Right renal cortex interstitium (tissue), 3 donors: Measurements from ENCODE around the gene CSGALNACT2. TPM values are rescaled to one million over a fixed set of nuclear protein-coding genes. Genes with fewer than 3 reads are reported as not detected.

Experiments
- DNase-seq, 3 donors: peaks; one replicate each; pipeline ENCODE4 v3.0.0-alpha.2; 2013; ENCODE audit warnings: low read depth in 3 of 3, low spot score in 2 of 3
- polyA plus RNA-seq, 3 donors: library from polyadenylated mRNA; unstranded; fragments of 120-200 nt; gene quantifications; one replicate each; pipeline ENCODE4 v1.2.1, GENCODE V29; 2013; ENCODE audit not compliant: insufficient read length in 3 of 3

CSGALNACT2 gene
- polyA plus RNA-seq, 3 donors: 18.4 to 20.6 (median 18.8) TPM

DNA sequence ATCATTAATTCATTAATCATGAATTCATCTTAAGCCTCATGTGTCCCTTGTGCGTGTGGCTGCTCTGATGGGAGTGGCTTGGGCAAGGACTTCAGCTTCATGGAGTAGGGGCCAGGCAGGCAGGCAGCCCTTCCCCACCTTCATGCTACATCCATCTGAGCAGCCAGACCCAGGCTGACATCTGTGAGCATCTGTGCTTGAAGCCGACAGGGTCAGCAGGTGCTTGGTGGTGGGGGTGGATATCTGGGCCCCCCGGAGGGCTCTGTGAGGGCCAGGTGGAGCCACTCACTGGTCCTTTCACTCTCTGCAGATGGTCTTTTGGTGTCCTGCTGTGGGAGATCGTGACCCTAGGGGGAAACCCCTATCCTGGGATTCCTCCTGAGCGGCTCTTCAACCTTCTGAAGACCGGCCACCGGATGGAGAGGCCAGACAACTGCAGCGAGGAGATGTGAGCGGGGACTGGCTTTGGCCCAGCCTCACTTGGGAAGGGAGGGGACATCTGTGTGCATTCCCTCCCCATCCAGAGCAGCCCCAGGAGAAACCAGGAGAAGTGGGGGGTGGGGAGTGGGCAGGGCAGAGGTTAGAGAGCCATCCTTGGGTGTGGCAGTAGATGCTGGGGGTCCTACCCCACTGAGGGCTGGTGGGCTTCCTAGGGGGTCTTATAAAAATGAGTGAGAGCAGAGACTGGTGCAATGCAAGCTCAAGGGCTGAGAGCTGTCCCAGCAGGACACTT lies 14.7 kb upstream of the CSGALNACT2 start:
- no peak for DNase-seq

DNA sequence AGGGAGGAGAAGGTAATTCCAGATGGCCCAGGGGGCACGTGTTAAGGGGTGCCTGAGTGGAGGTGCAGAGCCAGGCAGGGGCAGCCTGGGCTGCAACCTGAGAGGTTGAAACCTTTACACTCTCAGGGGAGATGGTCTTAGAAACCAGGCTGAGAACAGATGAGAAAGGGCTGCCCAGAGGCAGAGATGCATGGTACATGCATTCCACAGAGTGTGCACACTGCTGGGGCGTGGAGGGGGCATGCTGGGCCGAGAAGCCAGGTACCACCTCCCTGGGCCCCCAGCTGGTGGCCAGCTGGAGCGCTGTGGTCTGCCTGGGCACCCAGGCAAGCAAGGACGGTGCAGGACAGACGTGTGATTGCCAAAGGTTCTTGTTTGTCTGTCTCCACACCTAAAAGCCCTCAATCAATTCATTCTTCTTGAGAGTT lies 14.1 kb upstream of the CSGALNACT2 start:
- no peak for DNase-seq

DNA sequence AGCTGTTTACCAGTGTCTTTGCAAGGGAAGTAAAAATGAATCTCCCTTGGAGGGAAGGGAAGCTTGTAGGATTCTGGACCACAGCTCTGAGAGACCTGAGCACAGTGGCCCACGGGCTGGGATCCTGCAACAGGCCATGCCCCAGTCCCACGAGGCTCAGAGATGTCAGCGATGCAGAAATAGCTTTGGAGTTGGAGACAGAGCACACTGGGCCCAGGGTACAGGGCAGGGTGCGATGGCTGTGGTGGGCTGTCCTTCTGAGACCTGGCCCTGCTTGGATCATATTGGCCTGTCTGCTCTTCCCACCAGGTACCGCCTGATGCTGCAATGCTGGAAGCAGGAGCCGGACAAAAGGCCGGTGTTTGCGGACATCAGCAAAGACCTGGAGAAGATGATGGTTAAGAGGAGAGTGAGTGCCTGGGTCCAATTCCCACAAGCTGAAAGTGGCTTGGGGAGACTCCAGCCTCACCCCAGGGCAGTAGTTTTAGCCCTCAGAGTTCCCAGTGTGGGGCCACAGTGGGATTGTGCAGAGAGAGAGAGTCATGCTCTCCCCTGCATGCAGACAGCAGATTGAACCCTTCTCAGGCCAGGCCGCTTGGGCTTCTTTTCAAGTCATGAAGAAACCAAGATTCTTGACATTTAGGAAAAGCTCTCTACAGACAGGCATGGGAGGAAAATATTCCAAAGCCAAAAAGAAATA lies 13.5 kb upstream of the CSGALNACT2 start:
- DNase-seq: no peak

DNA sequence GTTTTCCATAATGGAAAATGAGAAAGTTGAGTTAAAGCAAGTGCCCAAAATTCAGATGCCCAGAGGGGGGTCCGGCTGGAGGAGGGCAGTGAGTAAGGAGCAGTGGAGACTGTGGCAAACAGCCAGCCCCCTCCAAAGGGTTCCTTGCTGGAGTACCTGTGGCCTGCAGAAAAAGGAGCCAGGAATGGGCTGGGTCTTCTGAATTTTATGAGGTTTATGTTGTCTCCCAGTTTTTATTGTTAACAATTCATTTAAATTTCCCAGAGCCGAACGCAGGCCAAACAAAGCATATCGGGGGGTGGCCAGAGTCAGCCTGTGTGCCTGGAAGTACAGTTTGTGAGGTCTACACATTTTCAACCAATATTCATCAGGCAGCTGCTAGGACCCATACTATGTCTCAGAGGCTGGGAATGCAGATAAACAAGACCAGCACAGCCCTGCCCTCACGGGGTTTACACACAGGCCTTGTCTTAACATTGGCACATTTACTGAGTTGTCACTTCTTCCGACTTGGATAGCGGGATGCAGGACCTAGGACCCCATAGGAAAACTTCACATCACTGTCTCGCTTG lies 12.9 kb upstream of the CSGALNACT2 start:
- no peak for DNase-seq

DNA sequence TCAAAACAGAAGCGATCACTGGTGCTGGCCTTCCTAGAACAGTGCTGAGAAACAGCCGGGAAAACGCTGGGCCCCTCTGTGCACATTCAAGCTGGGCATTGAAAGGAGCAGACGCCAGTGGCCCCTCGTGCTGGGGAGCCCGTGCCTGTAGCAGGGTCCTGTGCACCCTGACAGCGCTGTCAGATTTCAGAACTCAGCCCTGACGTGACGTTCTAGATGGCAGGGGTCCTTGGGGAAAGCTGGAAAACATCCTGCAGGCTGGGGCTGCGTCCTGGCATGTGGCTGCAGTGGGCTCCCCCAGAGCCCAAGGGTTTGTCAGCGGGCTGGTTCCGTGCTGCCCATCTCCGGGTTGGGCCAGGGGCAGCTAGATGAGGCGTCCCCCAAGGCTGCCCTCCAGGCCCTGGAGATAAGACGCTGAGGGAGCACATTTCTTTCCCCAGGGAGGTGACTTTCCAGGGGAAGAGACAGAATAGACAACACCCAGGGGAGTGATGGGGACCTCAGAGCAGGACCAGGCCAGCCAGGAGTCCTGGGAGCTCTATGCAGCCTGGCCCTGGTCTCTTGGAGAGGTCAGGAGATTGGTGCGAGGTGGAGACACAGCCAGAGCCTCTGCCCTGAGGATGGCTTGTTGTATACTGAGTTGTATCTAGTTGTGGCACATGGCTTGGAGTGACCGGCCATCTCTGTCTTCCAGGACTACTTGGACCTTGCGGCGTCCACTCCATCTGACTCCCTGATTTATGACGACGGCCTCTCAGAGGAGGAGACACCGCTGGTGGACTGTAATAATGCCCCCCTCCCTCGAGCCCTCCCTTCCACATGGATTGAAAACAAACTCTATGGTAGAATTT lies 12.1 kb upstream of the CSGALNACT2 start:
- no peak for DNase-seq

DNA sequence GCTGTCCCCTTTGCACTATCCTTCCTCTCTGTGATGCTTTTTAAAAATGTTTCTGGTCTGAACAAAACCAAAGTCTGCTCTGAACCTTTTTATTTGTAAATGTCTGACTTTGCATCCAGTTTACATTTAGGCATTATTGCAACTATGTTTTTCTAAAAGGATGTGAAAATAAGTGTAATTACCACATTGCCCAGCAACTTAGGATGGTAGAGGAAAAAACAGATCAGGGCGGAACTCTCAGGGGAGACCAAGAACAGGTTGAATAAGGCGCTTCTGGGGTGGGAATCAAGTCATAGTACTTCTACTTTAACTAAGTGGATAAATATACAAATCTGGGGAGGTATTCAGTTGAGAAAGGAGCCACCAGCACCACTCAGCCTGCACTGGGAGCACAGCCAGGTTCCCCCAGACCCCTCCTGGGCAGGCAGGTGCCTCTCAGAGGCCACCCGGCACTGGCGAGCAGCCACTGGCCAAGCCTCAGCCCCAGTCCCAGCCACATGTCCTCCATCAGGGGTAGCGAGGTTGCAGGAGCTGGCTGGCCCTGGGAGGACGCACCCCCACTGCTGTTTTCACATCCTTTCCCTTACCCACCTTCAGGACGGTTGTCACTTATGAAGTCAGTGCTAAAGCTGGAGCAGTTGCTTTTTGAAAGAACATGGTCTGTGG lies 11.4 kb upstream of the CSGALNACT2 start:
- DNase-seq: no peak

DNA sequence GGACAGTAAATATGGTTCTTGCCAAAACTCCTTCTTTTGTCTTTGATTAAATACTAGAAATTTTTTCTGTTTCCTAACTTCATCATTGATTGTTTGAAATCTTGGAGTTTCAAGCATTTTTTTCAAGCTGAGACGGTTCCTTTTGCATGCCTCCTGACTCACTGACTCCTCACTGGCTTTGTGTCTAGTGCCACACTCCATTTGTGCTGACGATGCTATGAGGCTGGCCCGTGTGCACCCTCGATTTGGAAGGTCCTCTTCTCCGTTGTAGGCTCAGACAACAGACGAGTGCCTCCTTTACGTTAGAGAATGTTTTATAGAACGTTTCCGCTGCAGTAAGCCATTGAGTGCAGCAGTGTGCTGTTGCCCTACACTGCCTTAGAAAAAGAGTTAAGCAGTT lies 10.8 kb upstream of the CSGALNACT2 start:
- DNase-seq: no peak

DNA sequence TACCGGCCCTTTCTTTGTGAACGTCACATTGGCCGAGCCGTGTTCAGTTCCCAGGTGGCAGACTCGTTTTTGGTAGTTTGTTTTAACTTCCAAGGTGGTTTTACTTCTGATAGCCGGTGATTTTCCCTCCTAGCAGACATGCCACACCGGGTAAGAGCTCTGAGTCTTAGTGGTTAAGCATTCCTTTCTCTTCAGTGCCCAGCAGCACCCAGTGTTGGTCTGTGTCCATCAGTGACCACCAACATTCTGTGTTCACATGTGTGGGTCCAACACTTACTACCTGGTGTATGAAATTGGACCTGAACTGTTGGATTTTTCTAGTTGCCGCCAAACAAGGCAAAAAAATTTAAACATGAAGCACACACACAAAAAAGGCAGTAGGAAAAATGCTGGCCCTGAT lies 9.9 kb upstream of the CSGALNACT2 start:
- no peak for DNase-seq

DNA sequence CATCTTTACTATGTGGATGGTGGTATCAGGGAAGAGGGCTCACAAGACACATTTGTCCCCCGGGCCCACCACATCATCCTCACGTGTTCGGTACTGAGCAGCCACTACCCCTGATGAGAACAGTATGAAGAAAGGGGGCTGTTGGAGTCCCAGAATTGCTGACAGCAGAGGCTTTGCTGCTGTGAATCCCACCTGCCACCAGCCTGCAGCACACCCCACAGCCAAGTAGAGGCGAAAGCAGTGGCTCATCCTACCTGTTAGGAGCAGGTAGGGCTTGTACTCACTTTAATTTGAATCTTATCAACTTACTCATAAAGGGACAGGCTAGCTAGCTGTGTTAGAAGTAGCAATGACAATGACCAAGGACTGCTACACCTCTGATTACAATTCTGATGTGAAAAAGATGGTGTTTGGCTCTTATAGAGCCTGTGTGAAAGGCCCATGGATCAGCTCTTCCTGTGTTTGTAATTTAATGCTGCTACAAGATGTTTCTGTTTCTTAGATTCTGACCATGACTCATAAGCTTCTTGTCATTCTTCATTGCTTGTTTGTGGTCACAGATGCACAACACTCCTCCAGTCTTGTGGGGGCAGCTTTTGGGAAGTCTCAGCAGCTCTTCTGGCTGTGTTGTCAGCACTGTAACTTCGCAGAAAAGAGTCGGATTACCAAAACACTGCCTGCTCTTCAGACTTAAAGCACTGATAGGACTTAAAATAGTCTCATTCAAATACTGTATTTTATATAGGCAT lies 9.1 kb upstream of the CSGALNACT2 start:
- DNase-seq: no peak

DNA sequence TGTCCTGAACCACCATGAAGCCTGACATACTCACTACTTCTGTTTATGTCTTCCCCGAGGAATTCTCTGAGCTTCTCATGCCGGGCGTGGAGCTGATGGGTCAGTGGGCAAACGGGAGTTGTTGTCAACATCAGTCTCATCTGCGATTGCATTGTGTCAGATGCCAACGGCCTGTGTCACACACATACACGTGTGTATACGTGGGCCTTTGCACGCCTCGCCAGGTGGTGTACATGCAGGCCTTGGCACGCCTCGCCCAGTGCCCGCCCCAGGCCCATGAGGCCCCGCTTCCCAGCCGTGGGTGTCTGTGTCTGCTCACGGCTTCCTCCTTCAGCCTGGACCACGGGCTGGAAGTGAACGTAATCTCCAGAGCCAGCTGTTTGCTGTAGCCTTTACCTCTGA lies 7.5 kb upstream of the CSGALNACT2 start:
- DNase-seq: no peak

DNA sequence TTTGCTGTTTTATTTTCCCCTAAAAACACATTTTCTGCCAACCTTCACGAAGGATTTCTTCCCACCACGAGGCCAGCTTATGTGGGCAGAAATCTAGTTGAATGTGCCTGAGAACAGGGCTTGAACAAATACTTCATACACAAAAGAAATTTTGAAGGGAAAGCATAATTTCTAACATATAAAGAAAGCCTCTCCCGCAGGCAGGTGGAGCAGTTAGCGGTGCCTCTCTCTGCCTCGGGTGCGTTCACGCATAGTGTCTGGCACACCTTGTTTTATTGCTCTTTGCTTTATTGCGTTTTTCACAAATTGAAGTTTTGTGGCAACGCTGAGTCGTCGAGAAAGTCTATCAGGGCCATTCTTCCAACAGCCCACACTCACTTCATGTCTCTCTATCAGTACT lies 7.0 kb upstream of the CSGALNACT2 start:
- DNase-seq: no peak

DNA sequence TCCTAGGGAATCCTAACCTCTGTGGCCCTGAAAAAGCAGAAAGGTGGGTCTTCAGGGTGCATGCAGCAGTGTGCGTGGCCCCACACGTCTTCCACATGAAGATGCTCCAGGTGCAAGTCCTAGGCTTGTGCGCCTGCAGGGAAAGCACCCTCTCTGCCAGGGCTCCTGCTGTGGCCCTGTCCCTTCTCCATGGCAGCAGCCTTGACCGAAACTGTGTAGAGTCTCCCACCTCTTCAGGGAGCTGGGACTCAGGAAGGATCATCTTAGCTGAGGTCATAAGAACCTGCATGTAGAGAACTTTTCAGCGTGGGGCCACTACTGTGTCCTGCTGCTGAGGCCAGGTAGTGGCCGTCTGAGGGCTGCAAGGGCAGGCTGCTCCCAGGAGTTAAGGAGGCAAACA lies 6.3 kb upstream of the CSGALNACT2 start:
- no peak for DNase-seq

DNA sequence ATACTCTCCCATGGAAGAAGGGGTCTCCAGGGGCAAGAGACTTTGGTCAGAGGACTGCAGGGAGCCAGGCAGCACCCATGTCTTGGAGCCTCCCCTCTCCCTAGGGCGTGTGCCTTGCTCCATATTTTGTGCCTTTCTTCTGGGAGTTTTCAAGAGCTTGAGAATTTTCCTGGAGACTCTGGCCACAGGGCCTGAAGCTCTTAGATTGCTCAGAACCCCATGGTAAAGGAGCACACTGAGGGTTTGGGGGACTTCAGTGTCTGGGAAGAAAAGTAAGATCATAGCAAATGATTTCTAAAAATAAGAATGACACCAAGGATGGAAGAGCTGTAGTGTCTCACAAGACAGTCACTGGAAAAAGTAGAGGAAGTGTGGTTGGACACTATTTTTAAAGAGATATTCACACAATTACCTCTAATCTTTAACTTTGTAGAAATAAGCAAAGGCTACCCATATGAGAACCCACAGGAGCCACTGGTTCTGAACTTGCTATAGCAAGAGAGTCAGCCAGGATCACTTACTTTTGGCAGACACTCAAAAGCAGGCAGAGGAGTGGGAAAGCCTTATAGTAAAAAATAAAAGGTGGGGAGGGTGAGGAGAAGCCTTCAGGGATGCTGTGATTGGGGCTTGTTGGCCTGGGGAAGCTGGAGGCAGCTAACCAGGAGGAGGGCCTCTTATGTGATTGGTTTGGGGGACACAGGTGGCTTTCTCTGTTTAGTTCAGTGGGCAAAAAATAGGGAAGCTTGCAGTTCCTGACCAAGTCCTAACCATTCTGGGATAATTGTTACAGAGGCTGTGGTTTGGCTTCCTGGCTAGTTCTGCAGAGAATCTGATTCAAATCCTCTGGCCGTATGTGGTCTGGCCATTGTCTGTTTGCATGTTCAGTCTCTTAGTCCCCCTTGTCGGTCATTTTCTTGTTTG lies 5.1 kb upstream of the CSGALNACT2 start:
- no peak for DNase-seq

DNA sequence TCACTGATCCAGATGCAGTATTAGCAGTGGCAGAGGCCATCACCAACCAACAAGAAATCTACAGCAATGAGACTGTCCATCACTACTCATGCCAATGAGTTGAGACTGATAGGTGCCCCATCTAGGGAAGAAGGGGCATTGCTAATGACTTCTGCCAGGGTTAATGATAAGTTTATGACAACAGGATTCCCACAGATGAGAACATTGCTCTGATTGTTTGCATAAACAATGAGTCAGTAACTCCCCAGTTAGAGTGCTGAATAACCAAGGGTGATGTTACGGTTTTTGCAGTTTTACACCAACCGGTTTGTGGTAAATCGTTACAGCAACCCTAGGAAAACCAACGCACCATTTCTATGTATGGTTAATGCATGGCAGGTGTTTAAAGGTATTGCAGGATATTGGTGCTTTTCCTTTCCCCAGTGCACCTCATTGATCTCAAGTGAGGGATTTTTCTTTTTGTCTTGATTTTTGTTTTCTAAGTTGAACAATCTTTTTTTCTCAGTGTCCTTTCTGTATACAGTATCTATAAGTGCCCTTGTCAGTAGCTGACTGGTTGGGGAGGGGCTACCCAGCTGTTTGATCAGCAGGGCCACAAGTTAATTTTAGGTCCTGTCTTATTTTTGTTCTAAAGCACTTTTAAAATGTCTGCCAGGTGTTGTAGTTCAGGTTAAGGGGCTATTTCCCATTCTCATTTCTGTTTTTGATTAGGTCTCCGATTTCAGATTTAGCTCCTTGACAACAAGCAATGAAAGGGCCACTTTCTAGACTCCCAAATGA lies 3.9 kb upstream of the CSGALNACT2 start:
- no peak for DNase-seq

DNA sequence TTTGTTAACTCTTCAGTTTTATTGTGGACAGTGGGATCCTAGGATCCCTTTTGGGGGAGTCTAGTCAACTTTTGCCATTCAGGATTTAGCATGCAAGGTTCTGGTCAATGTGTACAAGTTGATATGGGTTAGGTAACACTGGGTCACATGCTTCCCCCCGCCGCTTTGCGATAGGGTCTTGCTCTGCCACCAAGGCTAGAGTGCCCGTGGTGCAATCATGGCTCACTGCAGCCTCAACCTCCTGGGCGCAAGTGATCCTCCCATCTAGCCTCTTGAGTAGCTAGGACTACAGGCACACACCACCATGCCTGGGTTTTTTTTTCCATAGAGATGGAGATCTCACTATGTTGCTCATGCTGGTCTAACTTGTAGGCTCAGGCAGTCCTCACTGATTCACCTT lies 3.2 kb upstream of the CSGALNACT2 start:
- no peak for DNase-seq

DNA sequence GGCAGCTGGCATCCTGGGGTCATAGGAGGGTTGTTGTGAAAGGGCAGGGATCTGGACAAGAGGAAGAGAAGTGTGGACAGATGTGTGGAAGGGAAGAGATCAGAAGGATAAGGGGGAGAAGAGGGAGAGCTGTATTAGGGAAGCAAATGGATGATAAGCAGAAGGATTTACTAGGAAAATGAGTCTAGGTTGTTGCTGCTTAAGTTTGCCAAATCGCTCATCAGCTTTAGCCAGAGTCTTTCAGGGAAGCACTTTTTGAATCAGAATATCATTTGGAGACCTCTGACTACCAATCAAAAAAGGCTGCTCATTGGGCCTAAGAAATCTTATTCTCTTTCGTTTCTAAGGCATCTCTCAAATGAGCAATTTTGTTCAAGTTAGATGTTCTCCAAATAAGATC lies 2.6 kb upstream of the CSGALNACT2 start:
- no peak for DNase-seq

DNA sequence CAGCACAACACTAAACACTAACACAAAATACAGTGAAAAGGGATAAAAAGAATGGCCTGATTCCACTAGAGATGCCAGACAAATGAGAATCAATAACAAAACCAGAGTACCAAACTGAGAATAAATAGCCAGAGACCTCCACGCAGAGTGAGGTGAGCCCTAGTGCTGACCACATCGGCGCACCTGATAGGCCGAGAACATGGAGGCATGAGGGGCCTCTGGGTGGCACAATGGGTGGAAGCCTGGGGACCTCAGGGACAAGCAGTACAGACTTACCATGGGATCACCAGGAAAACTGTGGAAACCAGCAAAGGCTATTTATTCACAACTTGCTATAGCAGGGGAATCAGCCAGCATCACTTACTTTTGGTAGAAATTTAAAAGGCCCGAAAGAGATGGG lies 1.8 kb upstream of the CSGALNACT2 start:
- DNase-seq: no peak
